HG02610 (cell line): ENCODE results near the gene CGB1.
A peak's percentile ranks its signal among the peaks of the same experiment; 100 is the strongest.
"Not testable (repeated sequence)": the region's sequence is repeated elsewhere in the genome, so short reads cannot be mapped to it uniquely, and the experiment has no call there.

Experiments used
- ATAC-seq: cut with Tn5 transposase; IDR thresholded peaks from one replicate; pipeline ENCODE4 v1.9.1; 2021; ENCODE audit warnings: mild to moderate bottlenecking, moderate library complexity; ENCODE audit not compliant: unreplicated experiment

Gene CGB1

GRCh38 chr19:49036815-49037214 lies at the start of gene CGB1:
Gene CGB1 (minus strand): TSS chr19:49036895. CDS start chr19:49036711, 184 bp downstream.
- not testable (repeated sequence) for ATAC-seq

DNA sequence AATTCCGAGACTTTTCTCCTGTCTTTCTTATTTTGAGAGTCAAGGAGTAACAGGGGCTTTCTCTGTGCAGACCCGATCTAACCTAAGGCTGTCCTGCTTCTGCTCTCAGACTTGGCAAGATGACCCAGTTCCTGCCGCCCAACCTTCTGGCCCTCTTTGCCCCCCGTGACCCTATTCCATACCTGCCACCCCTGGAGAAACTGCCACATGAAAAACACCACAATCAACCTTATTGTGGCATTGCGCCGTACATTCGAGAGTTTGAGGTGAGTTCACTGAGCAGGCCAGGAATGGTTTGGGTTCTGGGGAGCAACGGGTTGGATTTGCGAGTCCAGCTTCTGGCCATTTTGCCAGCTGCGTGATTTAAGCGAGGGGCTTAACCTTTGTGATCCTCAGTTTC lies 49.6 kb upstream of the CGB1 start:
- no peak for ATAC-seq

- no peak for ATAC-seq
Observed at GRCh38 chr19:49085868-49086232, 49.2 kb upstream of the CGB1 start.

DNA sequence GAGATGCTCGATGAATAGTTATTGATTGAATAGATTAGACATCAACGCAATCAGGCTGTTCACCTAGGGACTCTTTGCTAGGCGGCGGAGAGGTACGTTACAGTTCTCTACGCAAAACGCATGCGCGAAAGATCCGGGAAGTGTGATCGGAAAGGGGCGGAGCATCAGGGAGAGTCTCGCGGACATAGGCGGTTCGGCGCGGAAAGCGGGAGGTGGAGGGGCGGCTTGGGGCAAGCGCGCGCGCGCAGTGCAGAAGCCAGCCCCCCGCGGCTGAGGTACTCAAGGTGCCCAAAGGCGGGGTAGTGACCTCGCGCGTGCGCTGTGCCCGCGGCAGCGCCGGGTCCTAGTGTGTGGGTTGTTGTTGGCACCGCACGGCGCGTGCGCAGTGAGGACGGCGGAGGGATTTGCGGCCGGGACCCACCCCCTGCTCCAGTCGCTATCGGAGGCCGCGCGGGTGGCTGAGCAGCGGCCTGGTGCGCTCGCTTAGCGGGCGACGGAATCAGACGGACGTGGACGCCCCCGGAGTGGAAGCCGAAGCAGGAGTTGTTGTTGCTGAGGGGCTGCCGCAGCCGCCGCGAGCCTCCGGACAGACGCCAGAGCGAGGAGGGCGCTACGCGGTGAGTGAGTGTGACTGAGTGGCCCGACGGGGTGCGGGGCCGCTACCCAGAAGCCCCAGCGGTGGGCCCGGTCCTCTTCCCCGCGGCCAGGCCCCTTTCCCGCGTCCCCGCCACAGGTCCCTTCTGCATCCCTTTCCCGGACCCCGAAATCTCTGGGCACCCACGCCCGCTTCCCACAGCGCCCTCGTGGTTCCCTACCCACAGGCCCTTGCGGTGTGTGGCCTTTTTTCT lies 48.5 kb upstream of the CGB1 start, which contains the start of gene SNRNP70:
TSS of gene SNRNP70 (plus strand) at position 432 of the 848 bp plus-strand sequence. CDS start 964 bp downstream, outside the sequence.
- ATAC-seq, result peak; percentile 75

- ATAC-seq, result no peak
Observed at GRCh38 chr19:49084206-49085019, 47.7 kb upstream of the CGB1 start.

GRCh38 chr19:49081273-49081672 lies 44.6 kb upstream of the CGB1 start:
- no peak for ATAC-seq

DNA sequence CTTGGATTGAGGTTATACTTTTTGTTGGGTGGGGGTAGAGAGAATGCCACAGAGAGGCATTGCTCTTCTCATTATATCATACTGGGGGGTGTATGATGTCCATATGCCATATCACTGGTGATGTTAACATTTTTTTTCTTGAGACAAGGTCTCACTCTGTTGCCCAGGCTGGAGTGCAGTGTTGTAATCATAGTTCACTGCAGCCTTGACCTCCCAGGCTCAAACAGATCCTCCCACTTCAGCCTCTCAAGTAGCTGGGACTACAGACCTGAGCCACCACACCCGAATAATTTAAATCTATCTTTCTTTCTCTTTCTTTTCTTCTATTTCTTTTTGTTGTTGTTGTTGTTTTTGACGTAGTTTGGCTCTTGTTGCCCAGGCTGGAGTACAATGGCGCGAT lies 43.7 kb upstream of the CGB1 start:
- no peak for ATAC-seq

GRCh38 chr19:49074869-49075268 lies 38.2 kb upstream of the CGB1 start:
- not testable (repeated sequence) for ATAC-seq

- ATAC-seq, result no peak
Observed at GRCh38 chr19:49073514-49074378, 37.1 kb upstream of the CGB1 start.

DNA sequence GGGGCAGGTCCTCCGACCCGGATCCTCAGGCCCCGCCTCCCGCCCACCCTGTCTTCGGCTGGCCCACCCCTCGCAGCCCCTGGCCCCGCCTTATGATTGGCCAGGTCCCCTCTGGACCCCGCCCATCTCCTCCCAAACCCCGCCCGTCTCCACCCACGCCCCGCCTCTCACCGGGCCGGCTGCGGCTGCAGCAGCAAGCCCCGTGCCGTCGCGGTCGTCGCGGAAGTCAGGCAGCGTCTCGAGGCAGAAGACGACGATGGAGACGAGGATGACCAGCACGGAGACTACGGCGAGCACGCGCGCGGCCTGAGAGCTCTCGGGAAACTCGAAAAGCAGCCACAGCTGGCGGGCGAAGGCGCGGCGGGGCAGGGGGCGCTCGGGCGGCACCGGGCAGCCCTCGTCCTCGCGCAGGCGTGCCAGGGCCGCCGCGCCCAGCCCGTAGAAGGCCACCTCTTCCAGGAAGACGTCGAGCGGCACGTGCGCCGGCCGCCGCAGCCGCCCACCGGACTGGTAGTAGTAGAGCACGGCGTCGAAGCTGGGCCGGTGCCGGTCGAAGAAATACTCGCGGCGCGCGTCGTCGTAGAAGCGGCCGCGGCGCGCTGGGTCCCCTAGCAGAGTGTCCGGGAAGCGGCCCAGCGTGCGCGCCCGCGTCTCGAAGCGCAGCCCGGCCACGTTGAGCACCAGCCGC lies 35.3 kb upstream of the CGB1 start:
- ATAC-seq, result no peak

- no peak for ATAC-seq
Observed at GRCh38 chr19:49070416-49070815, 33.7 kb upstream of the CGB1 start.

- no peak for ATAC-seq
Observed at GRCh38 chr19:49069026-49069425, 32.3 kb upstream of the CGB1 start.

DNA sequence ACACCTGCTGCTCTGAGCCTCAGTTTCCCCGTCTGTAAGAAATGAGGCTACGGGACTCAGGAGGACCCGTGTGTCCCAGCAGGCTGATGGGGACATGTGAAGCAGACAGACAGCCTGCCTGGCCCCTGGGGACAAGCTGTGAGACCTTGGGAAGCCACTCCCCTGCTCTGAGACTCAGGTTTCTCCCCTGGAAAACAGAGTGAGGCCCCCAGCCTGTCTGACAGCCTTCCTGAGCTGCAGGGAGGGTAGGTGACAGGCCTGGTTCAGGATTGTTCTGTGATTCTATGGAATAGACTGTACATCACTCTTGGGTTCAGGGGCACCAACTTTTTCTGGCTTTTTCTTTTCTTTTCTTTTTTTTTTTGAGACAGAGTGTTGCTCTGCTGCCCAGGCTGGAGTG lies 30.9 kb upstream of the CGB1 start:
- no peak for ATAC-seq

DNA sequence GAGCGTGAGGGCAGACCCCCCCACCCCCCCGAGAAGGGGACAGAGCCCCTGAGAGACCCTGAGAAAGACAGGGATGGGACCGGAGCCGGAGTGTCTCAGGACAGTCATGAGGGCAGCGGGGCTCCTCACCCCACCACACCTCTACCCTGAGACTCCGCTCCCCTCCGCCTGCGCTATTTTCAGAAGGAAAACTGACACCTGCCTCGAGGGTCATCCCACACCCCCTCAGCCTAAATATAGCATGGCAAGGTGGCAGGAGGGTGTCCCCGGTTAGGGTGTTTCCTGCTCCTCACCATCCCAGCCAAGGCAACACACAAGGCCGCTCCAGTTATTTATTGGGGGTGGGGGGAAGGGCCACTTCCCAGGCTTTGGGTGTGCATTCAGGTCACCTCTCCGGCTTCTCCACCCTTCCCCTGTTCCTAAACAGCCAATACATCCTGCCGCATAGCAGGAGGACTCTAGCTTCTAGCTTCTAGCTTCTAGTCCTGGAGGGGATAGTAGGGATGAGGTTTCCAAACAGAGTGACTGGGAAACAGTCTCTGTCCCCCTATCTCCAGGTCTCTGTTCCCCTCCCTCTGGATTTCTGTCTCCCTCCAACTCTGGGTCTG lies 29.3 kb upstream of the CGB1 start:
- no peak for ATAC-seq

GRCh38 chr19:49064768-49065611 lies 28.3 kb upstream of the CGB1 start, which contains the start of gene NTF4:
Gene NTF4 (minus strand): TSS chr19:49064818. CDS start chr19:49061997, 2,821 bp downstream.
- no peak for ATAC-seq

- no peak for ATAC-seq
Observed at GRCh38 chr19:49064029-49064629, 27.4 kb upstream of the CGB1 start.

DNA sequence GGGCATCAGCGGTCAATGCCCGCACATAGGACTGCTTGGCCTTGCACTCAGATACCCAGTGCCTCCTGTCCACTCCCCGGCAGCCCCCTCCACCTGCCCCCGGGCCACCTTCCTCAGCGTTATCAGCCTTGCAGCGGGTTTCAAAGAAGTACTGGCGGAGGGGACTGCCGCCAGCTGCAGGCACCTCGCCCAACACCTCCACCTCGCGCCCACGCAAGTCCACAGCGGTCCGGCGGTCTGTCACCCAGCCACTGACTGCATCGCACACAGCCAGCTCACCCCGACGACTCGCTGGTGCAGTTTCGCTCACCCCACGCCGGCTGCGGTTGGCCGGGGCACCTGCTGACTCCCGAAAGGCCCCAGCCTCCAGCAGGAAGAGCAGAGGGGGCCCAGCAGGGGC lies 24.8 kb upstream of the CGB1 start:
- ATAC-seq, result no peak

DNA sequence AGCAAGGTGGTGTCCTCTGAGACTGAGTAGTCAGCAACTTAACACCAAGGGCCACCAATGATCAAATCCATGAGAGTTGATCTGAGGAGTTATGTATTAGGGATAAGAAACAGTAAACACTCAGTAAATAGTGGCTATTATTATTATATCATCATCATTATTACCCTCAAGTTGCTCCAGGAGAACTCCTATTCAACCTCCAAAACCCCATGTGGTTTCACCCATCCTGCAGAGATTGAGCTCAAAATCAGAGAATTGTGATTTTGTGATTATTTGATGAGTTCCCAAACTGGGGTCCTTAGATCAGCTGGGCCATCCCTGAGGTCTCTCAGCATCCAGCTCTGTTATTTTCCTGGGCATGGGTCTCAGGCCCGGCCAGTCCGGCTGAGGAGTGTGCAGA lies 24.3 kb upstream of the CGB1 start:
- no peak for ATAC-seq

GRCh38 chr19:49059053-49059452 lies 22.4 kb upstream of the CGB1 start:
- ATAC-seq, result no peak
